NCI-H146 treated with DMSO at 0.1 percent for 48 hours (cell line): ENCODE data around the gene HJV.

Experiments used
- DNase-seq: peaks from one replicate; lab custom pipeline; 2025; ENCODE audit not compliant: unreplicated experiment; lab: John Stamatoyannopoulos, UW

The HJV gene

GRCh38 chr1:145994391-145995120, 27.0 kb downstream of the HJV start:
- DNase-seq = no peak

- no peak for DNase-seq
Observed at GRCh38 chr1:145993618-145994390, 27.7 kb downstream of the HJV start.

GRCh38 chr1:145992958-145993617, 28.4 kb downstream of the HJV start:
- DNase-seq = no peak

GRCh38 chr1:145992502-145992936, 29.0 kb downstream of the HJV start:
- DNase-seq = no peak

- DNase-seq = no peak
Observed at GRCh38 chr1:145991735-145992412, 29.7 kb downstream of the HJV start.

GRCh38 chr1:145990249-145990855, 31.2 kb downstream of the HJV start:
- no peak for DNase-seq

- DNase-seq = no peak
Observed at GRCh38 chr1:145988773-145989172, 32.8 kb downstream of the HJV start.

GRCh38 chr1:145987926-145988325, 33.6 kb downstream of the HJV start:
- DNase-seq = no peak

GRCh38 chr1:145986551-145986950, 35.0 kb downstream of the HJV start:
- no peak for DNase-seq

- DNase-seq = no peak
Observed at GRCh38 chr1:145985502-145986439, 35.8 kb downstream of the HJV start.

GRCh38 chr1:145985129-145985501, 36.4 kb downstream of the HJV start:
- DNase-seq = no peak

GRCh38 chr1:145983960-145984830, 37.3 kb downstream of the HJV start:
- DNase-seq = no peak

- no peak for DNase-seq
Observed at GRCh38 chr1:145983206-145983675, 38.3 kb downstream of the HJV start.

GRCh38 chr1:145982010-145982723, 39.4 kb downstream of the HJV start:
- DNase-seq = no peak

- no peak for DNase-seq
Observed at GRCh38 chr1:145980457-145980994, 41.0 kb downstream of the HJV start.

- DNase-seq = no peak
Observed at GRCh38 chr1:145979746-145980456, 41.6 kb downstream of the HJV start.
